Measurements from ENCODE around the gene LIMA1.
A peak's percentile ranks its signal among the peaks of the same experiment; 100 is the strongest.

The LIMA1 gene

DNA sequence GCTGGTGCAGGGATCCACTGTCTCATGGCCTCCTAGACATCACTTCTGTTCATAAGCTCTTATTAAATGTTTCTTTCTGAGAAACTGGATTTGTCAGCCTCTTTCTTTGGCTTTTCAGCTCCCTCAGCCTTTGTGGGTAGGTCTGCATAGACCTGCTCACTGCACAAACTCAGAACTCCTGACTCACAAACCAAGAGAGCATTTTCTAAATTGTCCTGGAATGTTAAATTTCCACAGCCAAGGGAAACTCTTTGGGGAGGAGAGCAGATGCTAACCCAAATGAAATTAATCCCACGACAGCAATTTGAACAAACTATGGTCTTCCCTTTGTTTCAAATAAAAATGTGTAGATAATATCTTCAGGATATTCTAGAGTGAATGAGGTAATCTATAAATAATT, 96.6 kb downstream of the LIMA1 start:
- Histone ChIP-seq H2AK5ac (ENCODE audit: low read length) (no peak overlapping the region), H3K79me1 (ENCODE audit: low read length) (peaks cover 5% of the 10 kb centered on the region), H4K8ac (ENCODE audit: low read depth, low read length) (no peak overlapping the region), H3K23ac (ENCODE audit: low read length) (no peak overlapping the region), H3K27ac (ENCODE audit: low read depth, low read length) (peak overlapping the region; percentile 46), H3K9ac (ENCODE audit: low read length) (no peak overlapping the region), H3K4ac (ENCODE audit: low read depth, low read length) (no peak overlapping the region), H3K4me3 (ENCODE audit: low read depth, low read length) (no peak overlapping the region), H4K91ac (ENCODE audit: low read depth, low read length) (no peak overlapping the region), H3K36me3 (ENCODE audit: control insufficient read depth in 1 of 2, insufficient read depth in 2 of 2, low read length in 2 of 2) (peaks cover 33 to 53% of the 10 kb centered on the region in 2 experiments), H3K4me2 (ENCODE audit: low read length) (no peak overlapping the region), H4K12ac (ENCODE audit: low read depth, low read length) (no peak overlapping the region), H2BK12ac (ENCODE audit: low read length) (no peak overlapping the region), H3K14ac (ENCODE audit: low read length) (no peak overlapping the region), H3K4me1 (ENCODE audit: control insufficient read depth in 1 of 2, insufficient read depth in 2 of 2, low read length in 2 of 2) (peaks cover 8 to 13% of the 10 kb centered on the region in 2 experiments), H2BK5ac (ENCODE audit: low read depth, low read length, poor library complexity) (no peak overlapping the region), H2AFZ (ENCODE audit: insufficient read depth, low read length, poor library complexity) (no peak overlapping the region), H2BK120ac (ENCODE audit: insufficient read depth, low read length, poor library complexity) (no peak overlapping the region), H3K79me2 (ENCODE audit: control insufficient read depth, insufficient read depth, low read length, poor library complexity) (peaks cover 5% of the 10 kb centered on the region), H3K9me3 (ENCODE audit: insufficient read depth, low read depth, low read length) (no peaks in the 10 kb centered on the region), H3K27me3 (ENCODE audit: insufficient read depth, low read length) (no peaks in the 10 kb centered on the region), H3K18ac (ENCODE audit: low read length) (no peak overlapping the region)
- peak in 1 of 2 donors; percentile 51 for DNase-seq
- no CpG with 5 or more reads among the region's 1 CpG for WGBS (ENCODE audit: extremely low coverage, insufficient coverage, insufficient read length)

DNA sequence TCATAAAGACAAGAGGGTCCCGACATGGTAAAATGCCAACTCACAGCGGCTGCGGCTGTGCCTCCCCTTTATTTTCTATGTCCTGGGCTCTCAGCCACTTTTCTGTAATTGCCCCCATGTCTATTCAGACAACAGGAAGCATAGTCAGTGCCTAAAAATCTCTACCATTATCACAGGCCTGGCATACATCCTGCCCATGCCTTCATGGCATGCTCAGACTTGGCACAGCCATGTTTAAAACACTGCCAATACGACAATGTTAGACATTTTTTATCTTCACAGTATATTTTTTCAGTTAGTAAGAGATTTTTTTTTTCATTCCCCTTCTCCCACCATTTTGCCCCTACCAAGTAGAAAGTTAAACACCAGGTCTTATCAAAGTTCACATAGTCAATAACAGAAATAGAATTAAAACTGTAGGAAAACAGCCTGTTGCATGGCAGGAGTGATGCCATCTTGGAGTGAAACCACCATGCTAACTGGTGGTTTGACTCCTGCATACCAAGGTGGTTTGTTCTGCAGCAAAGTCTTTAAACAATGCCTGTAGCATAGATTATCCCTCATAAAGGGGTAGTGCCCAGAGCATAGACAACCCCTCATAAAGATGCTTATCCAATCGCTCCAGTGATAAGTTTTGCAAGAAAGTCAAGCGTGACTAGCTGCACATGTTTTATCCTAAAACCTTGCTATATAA, 97.2 kb downstream of the LIMA1 start:
- H2BK5ac ChIP-seq (ENCODE audit: low read depth, low read length, poor library complexity) = no peak overlapping the region
- H3K18ac ChIP-seq (ENCODE audit: low read length) = no peak overlapping the region
- no peak overlapping the region for H2AK5ac ChIP-seq (ENCODE audit: low read length)
- H3K4me1 ChIP-seq (ENCODE audit: control insufficient read depth in 1 of 2, insufficient read depth in 2 of 2, low read length in 2 of 2) = peaks cover 8 to 13% of the 10 kb centered on the region in 2 experiments
- H3K9ac ChIP-seq (ENCODE audit: low read length) = no peak overlapping the region
- no peak overlapping the region for H3K23ac ChIP-seq (ENCODE audit: low read length)
- H3K9me3 ChIP-seq (ENCODE audit: insufficient read depth, low read depth, low read length) = no peaks in the 10 kb centered on the region
- H4K8ac ChIP-seq (ENCODE audit: low read depth, low read length) = no peak overlapping the region
- H3K36me3 ChIP-seq (ENCODE audit: control insufficient read depth in 1 of 2, insufficient read depth in 2 of 2, low read length in 2 of 2) = peaks cover 29 to 49% of the 10 kb centered on the region in 2 experiments
- H2BK120ac ChIP-seq (ENCODE audit: insufficient read depth, low read length, poor library complexity) = no peak overlapping the region
- no peak overlapping the region for H2BK12ac ChIP-seq (ENCODE audit: low read length)
- no peak overlapping the region for H4K12ac ChIP-seq (ENCODE audit: low read depth, low read length)
- no peak overlapping the region for H2AFZ ChIP-seq (ENCODE audit: insufficient read depth, low read length, poor library complexity)
- no peak overlapping the region for H4K91ac ChIP-seq (ENCODE audit: low read depth, low read length)
- H3K27ac ChIP-seq (ENCODE audit: low read depth, low read length) = peak overlapping the region; percentile 46
- no peaks in the 10 kb centered on the region for H3K27me3 ChIP-seq (ENCODE audit: insufficient read depth, low read length)
- peaks cover 5% of the 10 kb centered on the region for H3K79me1 ChIP-seq (ENCODE audit: low read length)
- no peak overlapping the region for H3K4me3 ChIP-seq (ENCODE audit: low read depth, low read length)
- no peak overlapping the region for H3K14ac ChIP-seq (ENCODE audit: low read length)
- no CpG with 5 or more reads among the region's 6 CpGs for WGBS (ENCODE audit: extremely low coverage, insufficient coverage, insufficient read length)
- H3K79me2 ChIP-seq (ENCODE audit: control insufficient read depth, insufficient read depth, low read length, poor library complexity) = peaks cover 5% of the 10 kb centered on the region
- no peak for DNase-seq
- no peak overlapping the region for H3K4ac ChIP-seq (ENCODE audit: low read depth, low read length)
- H3K4me2 ChIP-seq (ENCODE audit: low read length) = no peak overlapping the region

DNA sequence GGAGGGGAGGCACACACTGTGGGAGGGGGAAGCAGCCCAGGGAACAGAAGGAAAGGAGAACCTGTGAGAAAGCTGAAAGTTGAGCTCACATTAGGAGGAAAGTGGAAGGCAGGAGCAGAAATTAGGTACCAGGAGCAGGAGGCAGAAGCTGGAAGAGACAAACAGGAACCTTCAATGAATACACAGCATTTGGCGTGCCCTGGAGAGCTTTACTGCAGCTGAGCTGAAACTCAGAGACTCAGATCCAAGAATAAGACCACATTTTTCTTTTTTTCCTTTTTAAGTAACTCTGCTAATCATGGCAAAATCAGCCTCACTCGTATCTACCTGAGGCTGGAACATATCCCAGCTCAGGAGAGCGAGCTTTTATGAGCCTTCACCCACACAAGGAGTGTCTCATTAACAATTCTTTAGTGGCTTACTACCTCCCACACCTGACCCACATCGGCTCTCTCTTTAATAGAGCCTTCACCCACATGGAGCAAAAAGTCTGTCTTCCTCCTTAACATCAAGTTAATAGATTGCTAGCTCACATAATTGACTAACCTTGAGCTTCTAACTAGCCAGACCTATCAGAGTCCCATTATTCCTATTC, 97.9 kb downstream of the LIMA1 start:
- no peak overlapping the region for H3K4ac ChIP-seq (ENCODE audit: low read depth, low read length)
- no peak overlapping the region for H2AK5ac ChIP-seq (ENCODE audit: low read length)
- no peaks in the 10 kb centered on the region for H3K27me3 ChIP-seq (ENCODE audit: insufficient read depth, low read length)
- H3K23ac ChIP-seq (ENCODE audit: low read length) = no peak overlapping the region
- H2BK120ac ChIP-seq (ENCODE audit: insufficient read depth, low read length, poor library complexity) = peak overlapping the region; percentile 33
- peaks cover 27 to 47% of the 10 kb centered on the region in 2 experiments for H3K36me3 ChIP-seq (ENCODE audit: control insufficient read depth in 1 of 2, insufficient read depth in 2 of 2, low read length in 2 of 2)
- no peak overlapping the region for H3K27ac ChIP-seq (ENCODE audit: low read depth, low read length)
- H4K8ac ChIP-seq (ENCODE audit: low read depth, low read length) = no peak overlapping the region
- peak overlapping the region; percentile 54 for H3K14ac ChIP-seq (ENCODE audit: low read length)
- WGBS (ENCODE audit: extremely low coverage, insufficient coverage, insufficient read length) = no CpG with 5 or more reads among the region's 4 CpGs
- H3K9me3 ChIP-seq (ENCODE audit: insufficient read depth, low read depth, low read length) = no peaks in the 10 kb centered on the region
- no peak overlapping the region for H2BK5ac ChIP-seq (ENCODE audit: low read depth, low read length, poor library complexity)
- no peak overlapping the region for H2AFZ ChIP-seq (ENCODE audit: insufficient read depth, low read length, poor library complexity)
- no peak overlapping the region for H3K9ac ChIP-seq (ENCODE audit: low read length)
- H3K18ac ChIP-seq (ENCODE audit: low read length) = peak overlapping the region; percentile 39
- peaks cover 5% of the 10 kb centered on the region for H3K79me1 ChIP-seq (ENCODE audit: low read length)
- peaks cover 8 to 13% of the 10 kb centered on the region in 2 experiments for H3K4me1 ChIP-seq (ENCODE audit: control insufficient read depth in 1 of 2, insufficient read depth in 2 of 2, low read length in 2 of 2)
- no peak overlapping the region for H4K12ac ChIP-seq (ENCODE audit: low read depth, low read length)
- H4K91ac ChIP-seq (ENCODE audit: low read depth, low read length) = no peak overlapping the region
- H3K4me2 ChIP-seq (ENCODE audit: low read length) = no peak overlapping the region
- no peak for DNase-seq
- no peak overlapping the region for H3K4me3 ChIP-seq (ENCODE audit: low read depth, low read length)
- peak overlapping the region; percentile 45 for H2BK12ac ChIP-seq (ENCODE audit: low read length)
- peaks cover 5% of the 10 kb centered on the region for H3K79me2 ChIP-seq (ENCODE audit: control insufficient read depth, insufficient read depth, low read length, poor library complexity)

DNA sequence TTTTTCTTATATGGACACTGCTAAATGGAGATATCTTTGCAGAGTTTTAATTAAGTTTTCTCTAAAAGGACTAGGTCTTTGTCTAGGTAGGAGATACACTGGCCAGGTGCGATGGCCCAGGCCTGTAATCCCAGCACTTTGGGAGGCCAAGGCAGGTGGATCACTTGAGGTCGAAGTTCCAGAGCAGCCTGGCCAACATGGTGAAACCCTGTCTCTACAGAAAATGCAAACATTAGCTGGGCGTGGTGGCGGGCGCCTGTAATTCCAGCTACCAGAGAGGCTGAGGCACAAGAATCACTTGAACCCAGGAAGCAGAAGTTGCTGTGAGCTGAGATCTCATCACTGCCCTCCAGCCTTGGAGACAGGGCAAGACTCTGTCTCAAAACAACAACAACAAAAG, 99.1 kb downstream of the LIMA1 start:
- Histone ChIP-seq H3K27me3 (ENCODE audit: insufficient read depth, low read length) (no peaks in the 10 kb centered on the region), H3K18ac (ENCODE audit: low read length) (no peak overlapping the region), H3K79me2 (ENCODE audit: control insufficient read depth, insufficient read depth, low read length, poor library complexity) (peaks cover 5% of the 10 kb centered on the region), H4K8ac (ENCODE audit: low read depth, low read length) (no peak overlapping the region), H3K4me3 (ENCODE audit: low read depth, low read length) (no peak overlapping the region), H3K4me2 (ENCODE audit: low read length) (no peak overlapping the region), H3K14ac (ENCODE audit: low read length) (no peak overlapping the region), H3K27ac (ENCODE audit: low read depth, low read length) (no peak overlapping the region), H2BK120ac (ENCODE audit: insufficient read depth, low read length, poor library complexity) (no peak overlapping the region), H2AFZ (ENCODE audit: insufficient read depth, low read length, poor library complexity) (no peak overlapping the region), H3K4me1 (ENCODE audit: control insufficient read depth in 1 of 2, insufficient read depth in 2 of 2, low read length in 2 of 2) (peaks cover 8 to 13% of the 10 kb centered on the region in 2 experiments), H3K36me3 (ENCODE audit: control insufficient read depth in 1 of 2, insufficient read depth in 2 of 2, low read length in 2 of 2) (peaks cover 38 to 51% of the 10 kb centered on the region in 2 experiments), H2BK12ac (ENCODE audit: low read length) (no peak overlapping the region), H3K23ac (ENCODE audit: low read length) (no peak overlapping the region), H3K79me1 (ENCODE audit: low read length) (peaks cover 5% of the 10 kb centered on the region), H4K12ac (ENCODE audit: low read depth, low read length) (no peak overlapping the region), H2BK5ac (ENCODE audit: low read depth, low read length, poor library complexity) (no peak overlapping the region), H2AK5ac (ENCODE audit: low read length) (no peak overlapping the region), H3K9me3 (ENCODE audit: insufficient read depth, low read depth, low read length) (no peaks in the 10 kb centered on the region), H3K9ac (ENCODE audit: low read length) (no peak overlapping the region), H3K4ac (ENCODE audit: low read depth, low read length) (no peak overlapping the region), H4K91ac (ENCODE audit: low read depth, low read length) (no peak overlapping the region)
- no peak for DNase-seq
- WGBS (ENCODE audit: extremely low coverage, insufficient coverage, insufficient read length) = no CpG with 5 or more reads among the region's 5 CpGs
